Measurements from ENCODE around the gene NAV3. TPM values are rescaled to one million over a fixed set of nuclear protein-coding genes. Genes with fewer than 3 reads are reported as not detected.

The NAV3 gene
- total and polyA plus RNA-seq, 2 experiments from 2014 or later, result 4.0 to 12.0 TPM

DNA sequence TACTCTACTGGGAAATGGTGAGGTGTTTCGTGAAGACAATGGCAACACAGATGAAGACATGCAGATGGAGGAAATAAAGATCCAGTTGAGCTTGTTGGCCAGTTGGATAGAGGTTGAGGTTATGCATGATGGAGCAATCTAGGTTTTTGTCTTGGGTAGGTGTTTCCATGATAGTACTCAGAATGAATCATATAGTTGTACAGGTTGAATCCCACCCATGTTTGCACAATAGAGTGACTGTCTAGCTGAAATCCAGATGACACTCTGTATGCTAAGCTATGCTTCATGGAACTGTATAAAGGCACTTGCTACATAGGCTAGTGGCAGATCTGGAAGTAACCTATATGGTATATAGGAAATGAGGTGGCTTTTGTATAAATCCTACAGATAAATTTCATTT, 264.9 kb downstream of the NAV3 start (continued):
- TF ChIP-seq, protein P1, sequence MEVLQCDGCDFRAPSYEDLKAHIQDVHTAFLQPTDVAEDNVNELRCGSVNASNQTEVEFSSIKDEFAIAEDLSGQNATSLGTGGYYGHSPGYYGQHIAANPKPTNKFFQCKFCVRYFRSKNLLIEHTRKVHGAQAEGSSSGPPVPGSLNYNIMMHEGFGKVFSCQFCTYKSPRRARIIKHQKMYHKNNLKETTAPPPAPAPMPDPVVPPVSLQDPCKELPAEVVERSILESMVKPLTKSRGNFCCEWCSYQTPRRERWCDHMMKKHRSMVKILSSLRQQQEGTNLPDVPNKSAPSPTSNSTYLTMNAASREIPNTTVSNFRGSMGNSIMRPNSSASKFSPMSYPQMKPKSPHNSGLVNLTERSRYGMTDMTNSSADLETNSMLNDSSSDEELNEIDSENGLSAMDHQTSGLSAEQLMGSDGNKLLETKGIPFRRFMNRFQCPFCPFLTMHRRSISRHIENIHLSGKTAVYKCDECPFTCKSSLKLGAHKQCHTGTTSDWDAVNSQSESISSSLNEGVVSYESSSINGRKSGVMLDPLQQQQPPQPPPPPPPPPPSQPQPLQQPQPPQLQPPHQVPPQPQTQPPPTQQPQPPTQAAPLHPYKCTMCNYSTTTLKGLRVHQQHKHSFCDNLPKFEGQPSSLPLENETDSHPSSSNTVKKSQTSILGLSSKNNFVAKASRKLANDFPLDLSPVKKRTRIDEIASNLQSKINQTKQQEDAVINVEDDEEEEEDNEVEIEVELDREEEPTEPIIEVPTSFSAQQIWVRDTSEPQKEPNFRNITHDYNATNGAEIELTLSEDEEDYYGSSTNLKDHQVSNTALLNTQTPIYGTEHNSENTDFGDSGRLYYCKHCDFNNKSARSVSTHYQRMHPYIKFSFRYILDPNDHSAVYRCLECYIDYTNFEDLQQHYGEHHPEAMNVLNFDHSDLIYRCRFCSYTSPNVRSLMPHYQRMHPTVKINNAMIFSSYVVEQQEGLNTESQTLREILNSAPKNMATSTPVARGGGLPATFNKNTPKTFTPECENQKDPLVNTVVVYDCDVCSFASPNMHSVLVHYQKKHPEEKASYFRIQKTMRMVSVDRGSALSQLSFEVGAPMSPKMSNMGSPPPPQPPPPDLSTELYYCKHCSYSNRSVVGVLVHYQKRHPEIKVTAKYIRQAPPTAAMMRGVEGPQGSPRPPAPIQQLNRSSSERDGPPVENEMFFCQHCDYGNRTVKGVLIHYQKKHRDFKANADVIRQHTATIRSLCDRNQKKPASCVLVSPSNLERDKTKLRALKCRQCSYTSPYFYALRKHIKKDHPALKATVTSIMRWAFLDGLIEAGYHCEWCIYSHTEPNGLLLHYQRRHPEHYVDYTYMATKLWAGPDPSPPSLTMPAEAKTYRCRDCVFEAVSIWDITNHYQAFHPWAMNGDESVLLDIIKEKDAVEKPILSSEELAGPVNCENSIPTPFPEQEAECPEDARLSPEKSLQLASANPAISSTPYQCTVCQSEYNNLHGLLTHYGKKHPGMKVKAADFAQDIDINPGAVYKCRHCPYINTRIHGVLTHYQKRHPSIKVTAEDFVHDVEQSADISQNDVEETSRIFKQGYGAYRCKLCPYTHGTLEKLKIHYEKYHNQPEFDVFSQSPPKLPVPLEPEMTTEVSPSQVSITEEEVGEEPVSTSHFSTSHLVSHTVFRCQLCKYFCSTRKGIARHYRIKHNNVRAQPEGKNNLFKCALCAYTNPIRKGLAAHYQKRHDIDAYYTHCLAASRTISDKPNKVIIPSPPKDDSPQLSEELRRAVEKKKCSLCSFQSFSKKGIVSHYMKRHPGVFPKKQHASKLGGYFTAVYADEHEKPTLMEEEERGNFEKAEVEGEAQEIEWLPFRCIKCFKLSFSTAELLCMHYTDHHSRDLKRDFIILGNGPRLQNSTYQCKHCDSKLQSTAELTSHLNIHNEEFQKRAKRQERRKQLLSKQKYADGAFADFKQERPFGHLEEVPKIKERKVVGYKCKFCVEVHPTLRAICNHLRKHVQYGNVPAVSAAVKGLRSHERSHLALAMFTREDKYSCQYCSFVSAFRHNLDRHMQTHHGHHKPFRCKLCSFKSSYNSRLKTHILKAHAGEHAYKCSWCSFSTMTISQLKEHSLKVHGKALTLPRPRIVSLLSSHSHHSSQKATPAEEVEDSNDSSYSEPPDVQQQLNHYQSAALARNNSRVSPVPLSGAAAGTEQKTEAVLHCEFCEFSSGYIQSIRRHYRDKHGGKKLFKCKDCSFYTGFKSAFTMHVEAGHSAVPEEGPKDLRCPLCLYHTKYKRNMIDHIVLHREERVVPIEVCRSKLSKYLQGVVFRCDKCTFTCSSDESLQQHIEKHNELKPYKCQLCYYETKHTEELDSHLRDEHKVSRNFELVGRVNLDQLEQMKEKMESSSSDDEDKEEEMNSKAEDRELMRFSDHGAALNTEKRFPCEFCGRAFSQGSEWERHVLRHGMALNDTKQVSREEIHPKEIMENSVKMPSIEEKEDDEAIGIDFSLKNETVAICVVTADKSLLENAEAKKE (CRISPR knock-in tag; IDR thresholded peaks at IDR 0.05), result no peak
- no peak for TF ChIP-seq STAT1 (IDR thresholded peaks at IDR 0.05; ENCODE audit: unreplicated experiment)
- no peak for TF ChIP-seq POLR2AphosphoS5 (IDR thresholded peaks at IDR 0.05; ENCODE audit: low read depth)
- TF ChIP-seq EZH2 (IDR thresholded peaks at IDR 0.05; ENCODE audit: low read depth, unreplicated experiment), result no peak
- no peak for TF ChIP-seq ZNF331 (CRISPR knock-in tag; IDR thresholded peaks at IDR 0.05; ENCODE audit: low read depth)
- TF ChIP-seq, protein P2, sequence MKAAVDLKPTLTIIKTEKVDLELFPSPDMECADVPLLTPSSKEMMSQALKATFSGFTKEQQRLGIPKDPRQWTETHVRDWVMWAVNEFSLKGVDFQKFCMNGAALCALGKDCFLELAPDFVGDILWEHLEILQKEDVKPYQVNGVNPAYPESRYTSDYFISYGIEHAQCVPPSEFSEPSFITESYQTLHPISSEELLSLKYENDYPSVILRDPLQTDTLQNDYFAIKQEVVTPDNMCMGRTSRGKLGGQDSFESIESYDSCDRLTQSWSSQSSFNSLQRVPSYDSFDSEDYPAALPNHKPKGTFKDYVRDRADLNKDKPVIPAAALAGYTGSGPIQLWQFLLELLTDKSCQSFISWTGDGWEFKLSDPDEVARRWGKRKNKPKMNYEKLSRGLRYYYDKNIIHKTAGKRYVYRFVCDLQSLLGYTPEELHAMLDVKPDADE (IDR thresholded peaks at IDR 0.05), result no peak

DNA sequence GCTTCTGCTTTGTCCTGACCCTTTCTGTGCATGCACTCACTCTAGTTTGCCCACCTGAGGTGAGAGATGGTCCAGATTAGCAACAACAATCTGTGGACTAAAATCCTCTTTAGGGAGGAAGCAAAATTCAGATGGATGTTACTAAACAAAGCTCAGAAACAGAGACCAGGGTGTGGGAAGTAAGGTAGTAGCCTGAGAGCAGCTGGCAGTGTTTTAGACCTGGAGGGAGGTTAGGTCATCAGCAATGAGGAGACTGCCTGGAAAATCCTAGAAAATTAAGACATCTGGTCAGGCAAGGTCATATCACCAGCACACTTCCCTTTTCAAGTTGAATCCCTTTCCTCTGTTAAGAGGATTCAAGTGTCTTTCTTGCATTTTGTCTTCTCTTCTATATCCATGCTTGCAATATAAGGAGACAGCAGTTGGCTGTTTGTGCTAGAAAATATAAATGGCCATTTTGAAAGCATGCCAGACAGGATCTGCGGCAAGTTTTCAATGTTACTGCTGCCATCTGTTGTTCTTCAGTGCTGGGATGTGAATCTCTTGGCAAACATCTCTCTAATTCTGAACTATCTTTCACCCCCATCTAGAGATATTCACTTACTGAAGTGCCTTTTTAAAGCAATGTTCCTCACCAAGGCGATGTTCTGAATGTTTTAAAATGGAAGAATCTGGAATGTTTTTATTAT, 266.4 kb downstream of the NAV3 start:
- no peak overlapping the region for H3K27ac ChIP-seq (ENCODE audit: low read depth)
- no peak for ATAC-seq
- H3K27ac Mint-ChIP-seq, result no peak overlapping the region
- no peaks in the 10 kb centered on the region for H3K27me3 Mint-ChIP-seq (ENCODE audit: insufficient read depth, low read depth, poor library complexity)
- no peaks in the 10 kb centered on the region for H3K27me3 ChIP-seq (ENCODE audit: insufficient read depth)
- no peak for DNase-seq (ENCODE audit: low spot score)
- no peaks in the 10 kb centered on the region for H3K79me2 ChIP-seq (replicated peaks; ENCODE audit: insufficient read depth)
- no peaks in the 10 kb centered on the region for H3K36me3 ChIP-seq (ENCODE audit: insufficient read depth)
- no peak overlapping the region for H3K4me2 ChIP-seq
- H3K36me3 Mint-ChIP-seq (ENCODE audit: low read depth), result no peaks in the 10 kb centered on the region
- H3F3A ChIP-seq (replicated peaks; ENCODE audit: low read depth), result no peaks in the 10 kb centered on the region
- H2AFZ ChIP-seq, result no peak overlapping the region
- no peak overlapping the region for H3K4me3 Mint-ChIP-seq
- no peaks in the 10 kb centered on the region for H3K4me1 ChIP-seq (ENCODE audit: insufficient read depth)
- H3K4me3 ChIP-seq, result no peak overlapping the region
- H4K20me1 ChIP-seq (replicated peaks; ENCODE audit: insufficient read depth), result no peaks in the 10 kb centered on the region
- no peaks in the 10 kb centered on the region for H3K9me2 ChIP-seq (ENCODE audit: insufficient read depth)
- H3K9me3 Mint-ChIP-seq, result no peaks in the 10 kb centered on the region
- no peaks in the 10 kb centered on the region for H3K4me1 Mint-ChIP-seq
- TF ChIP-seq JUNB (IDR thresholded peaks at IDR 0.05; ENCODE audit: unreplicated experiment) (no peak), EZH2phosphoT487 (IDR thresholded peaks at IDR 0.05; ENCODE audit: unreplicated experiment) (no peak)
- TF ChIP-seq, protein P1 (CRISPR knock-in tag; IDR thresholded peaks at IDR 0.05), result no peak
